ENCODE results near the gene LDB2. TPM values are rescaled to one million over a fixed set of nuclear protein-coding genes. Genes with fewer than 3 reads are reported as not detected.

Gene LDB2
- total RNA-seq, 1 experiment from 2014 or later, result not detected

GRCh38 chr4:16484711-16485110, 413.7 kb downstream of the LDB2 start:
- no peak for DNase-seq
- no peaks in the 10 kb centered on the region for H3K79me2 ChIP-seq (ENCODE audit: low read depth)
- ChIA-PET CTCF (no interaction called here), POLR2A (ENCODE audit: unreplicated experiment) (no interaction called here)
- no peak overlapping the region for H3K27ac ChIP-seq
- TF ChIP-seq CTCF (conservative IDR thresholded peaks at IDR 0.05) (no peak), EZH2 (IDR thresholded peaks at IDR 0.05; ENCODE audit: low read depth) (no peak)
- intact Hi-C loops (cut with micrococcal nuclease; ENCODE audit: unreplicated experiment), result no loop called here
- H3F3A ChIP-seq (ENCODE audit: insufficient read depth, low read depth), result no peaks in the 10 kb centered on the region
- no peaks in the 10 kb centered on the region for H3K9me3 ChIP-seq (ENCODE audit: insufficient read depth, low read depth)
- no peak overlapping the region for H3K4me3 ChIP-seq
- no peak overlapping the region for H2AFZ ChIP-seq
- H3K9me2 ChIP-seq (ENCODE audit: insufficient read depth), result no peaks in the 10 kb centered on the region
- H3K36me3 ChIP-seq (ENCODE audit: low read depth), result no peaks in the 10 kb centered on the region
- no peaks in the 10 kb centered on the region for H3K4me1 ChIP-seq (replicated peaks; ENCODE audit: insufficient read depth)
- H3K4me2 ChIP-seq, result no peak overlapping the region
- no TSS peak for BruUV-seq (replicated peaks)
- H3K27me3 ChIP-seq (ENCODE audit: insufficient read depth, low read depth), result no peaks in the 10 kb centered on the region
- no peaks in the 10 kb centered on the region for H4K20me1 ChIP-seq (ENCODE audit: insufficient read depth)

GRCh38 chr4:16483540-16483939, 414.9 kb downstream of the LDB2 start:
- TF ChIP-seq CTCF (conservative IDR thresholded peaks at IDR 0.05), result no peak
- no peak for TF ChIP-seq EZH2 (IDR thresholded peaks at IDR 0.05; ENCODE audit: low read depth)
- POLR2A ChIA-PET (ENCODE audit: unreplicated experiment), result no interaction called here
- Histone ChIP-seq H3K36me3 (ENCODE audit: low read depth) (no peaks in the 10 kb centered on the region), H3K27ac (no peak overlapping the region), H3K4me1 (replicated peaks; ENCODE audit: insufficient read depth) (no peaks in the 10 kb centered on the region), H3K27me3 (ENCODE audit: insufficient read depth, low read depth) (no peaks in the 10 kb centered on the region), H3F3A (ENCODE audit: insufficient read depth, low read depth) (no peaks in the 10 kb centered on the region), H3K4me3 (no peak overlapping the region), H3K4me2 (no peak overlapping the region), H3K9me2 (ENCODE audit: insufficient read depth) (no peaks in the 10 kb centered on the region), H3K79me2 (ENCODE audit: low read depth) (no peaks in the 10 kb centered on the region), H3K9me3 (ENCODE audit: insufficient read depth, low read depth) (no peaks in the 10 kb centered on the region), H2AFZ (no peak overlapping the region), H4K20me1 (ENCODE audit: insufficient read depth) (no peaks in the 10 kb centered on the region)
- BruUV-seq (replicated peaks), result no TSS peak
- no peak for DNase-seq
- CTCF ChIA-PET, result no interaction called here
- intact Hi-C loops (cut with micrococcal nuclease; ENCODE audit: unreplicated experiment), result no loop called here

- no peaks in the 10 kb centered on the region for H4K20me1 ChIP-seq (ENCODE audit: insufficient read depth)
- CTCF ChIA-PET, result no interaction called here
- BruUV-seq (replicated peaks), result no TSS peak
These were observed 418.4 kb downstream of the LDB2 start for GRCh38 chr4:16480011-16480410.

More at GRCh38 chr4:16480011-16480410, 418.4 kb downstream of the LDB2 start:
- Histone ChIP-seq H3K4me3 (no peak overlapping the region), H3K4me2 (no peak overlapping the region), H2AFZ (no peak overlapping the region), H3K36me3 (ENCODE audit: low read depth) (no peaks in the 10 kb centered on the region), H3K27me3 (ENCODE audit: insufficient read depth, low read depth) (no peaks in the 10 kb centered on the region), H3K9me2 (ENCODE audit: insufficient read depth) (no peaks in the 10 kb centered on the region), H3K27ac (no peak overlapping the region), H3K4me1 (replicated peaks; ENCODE audit: insufficient read depth) (no peaks in the 10 kb centered on the region), H3K9me3 (ENCODE audit: insufficient read depth, low read depth) (no peaks in the 10 kb centered on the region), H3K79me2 (ENCODE audit: low read depth) (no peaks in the 10 kb centered on the region), H3F3A (ENCODE audit: insufficient read depth, low read depth) (no peaks in the 10 kb centered on the region)
- POLR2A ChIA-PET (ENCODE audit: unreplicated experiment), result no interaction called here
- intact Hi-C loops (cut with micrococcal nuclease; ENCODE audit: unreplicated experiment), result no loop called here
- DNase-seq, result no peak
- TF ChIP-seq EZH2 (IDR thresholded peaks at IDR 0.05; ENCODE audit: low read depth), result no peak
- no peak for TF ChIP-seq CTCF (conservative IDR thresholded peaks at IDR 0.05)
